Keratinocyte (primary cell): ENCODE measurements around the gene UNC13C. TPM values are rescaled to one million over a fixed set of nuclear protein-coding genes. Genes with fewer than 3 reads are reported as not detected.

ENCODE experiments used
- DNase-seq: peaks from one replicate; pipeline ENCODE4 v3.0.0-alpha.2; 2011; ENCODE audit warnings: low read depth, missing footprints, low spot score
- FAIRE-seq: peaks from 2 replicates; lab custom pipeline; 2011; peaks lifted over from hg19 to GRCh38; lab: Jason Lieb, UNC
- H2AFZ ChIP-seq: 2 replicates; pipeline ENCODE4 v1.6.0; 2012; ENCODE audit warnings: low read length, control low read depth, inconsistent platforms; ENCODE audit not compliant: control insufficient read depth
- H3K27ac ChIP-seq: 2 replicates; pipeline ENCODE4 v1.5.1; 2011; ENCODE audit warnings: low read length; ENCODE audit not compliant: control insufficient read depth, insufficient read depth
- H3K27me3 ChIP-seq: 3 replicates; pipeline ENCODE4 v1.6.0; 2011; ENCODE audit warnings: low read length; ENCODE audit not compliant: control insufficient read depth, insufficient read depth; ENCODE audit errors: extremely low read depth
- H3K36me3 ChIP-seq, 2 experiments: 2 replicates in 1 of 2; 3 replicates in 1 of 2; pipeline ENCODE4 v1.5.1; 2011; ENCODE audit warnings: low read length in 2 of 2, mild to moderate bottlenecking in 1 of 2; ENCODE audit not compliant: control insufficient read depth in 2 of 2, insufficient read depth in 2 of 2; ENCODE audit errors: extremely low read depth in 1 of 2
- H3K4me1 ChIP-seq: 3 replicates; pipeline ENCODE4 v1.5.1; 2011; ENCODE audit warnings: low read length; ENCODE audit not compliant: control insufficient read depth, insufficient read depth; ENCODE audit errors: extremely low read depth
- H3K4me2 ChIP-seq: 3 replicates; pipeline ENCODE4 v1.6.0; 2011; ENCODE audit warnings: low read depth, low read length; ENCODE audit not compliant: control insufficient read depth, insufficient read depth; ENCODE audit errors: extremely low read depth
- H3K4me3 ChIP-seq, 3 experiments: fragments of 200-600 bp in 1 of 3; sonication (generic) in 1 of 3; 2 replicates in 2 of 3; 3 replicates in 1 of 3; pipeline ENCODE4 v1.5.1; 2011 to 2016; ENCODE audit warnings: low read length in 3 of 3, mild to moderate bottlenecking in 3 of 3, control low read depth in 2 of 3, inconsistent platforms in 1 of 3, low read depth in 1 of 3, mixed read lengths in 1 of 3, mixed run types in 1 of 3, moderate library complexity in 1 of 3; ENCODE audit not compliant: control insufficient read depth in 2 of 3, insufficient read depth in 2 of 3; ENCODE audit errors: extremely low read depth in 1 of 3
- H3K79me2 ChIP-seq: 2 replicates; pipeline ENCODE4 v1.6.0; 2012; ENCODE audit warnings: low read length; ENCODE audit not compliant: control insufficient read depth, insufficient read depth
- H3K9ac ChIP-seq: 3 replicates; pipeline ENCODE4 v1.6.0; 2011; ENCODE audit warnings: low read length; ENCODE audit not compliant: control insufficient read depth, insufficient read depth; ENCODE audit errors: extremely low read depth
- H3K9me1 ChIP-seq: 3 replicates; pipeline ENCODE4 v1.6.0; 2011; ENCODE audit warnings: low read length; ENCODE audit not compliant: control insufficient read depth, insufficient read depth; ENCODE audit errors: extremely low read depth
- H3K9me3 ChIP-seq: 2 replicates; pipeline ENCODE4 v1.5.1; 2012; ENCODE audit warnings: low read depth, low read length; ENCODE audit not compliant: control insufficient read depth
- H4K20me1 ChIP-seq: 3 replicates; pipeline ENCODE4 v1.6.0; 2011; ENCODE audit warnings: low read length; ENCODE audit not compliant: control insufficient read depth, insufficient read depth; ENCODE audit errors: extremely low read depth
- EZH2 ChIP-seq: IDR thresholded peaks from one replicate; pipeline ENCODE4 v1.6.1; 2012; ENCODE audit warnings: inconsistent platforms, mild to moderate bottlenecking, low read length, moderate library complexity
- dilution Hi-C: fragments of 300-500 bp; cut with MboI; formaldehyde crosslinking; loops from one replicate; pipeline ENCODE4 v1.7.0; 2020; ENCODE audit warnings: low sequenced_read_pairs; ENCODE audit not compliant: extremely low pct_ligation_motif_present
- polyA plus RNA-seq, 5 experiments: library from polyadenylated mRNA; depleted of rRNA in 3 of 5; stranded (reverse) in 3 of 5; stranded (forward) in 1 of 5; unstranded in 1 of 5; fragments of >200 nt; gene quantifications; 1 replicate in 1 of 5; 2 replicates in 3 of 5; 3 replicates in 1 of 5; pipeline versions ENCODE4 v1.2.1 to v1.2.3, GENCODE V29; 2011 to 2012; ENCODE audit warnings: missing spikeins in 2 of 5, low read depth in 1 of 5, low replicate concordance in 1 of 5
- TF ChIP-seq, protein P1 (sequence below), 3 experiments: IDR thresholded peaks in 1 of 3; conservative IDR thresholded peaks in 1 of 3; optimal IDR thresholded peaks in 1 of 3; 2 replicates in 2 of 3; 3 replicates in 1 of 3; pipeline versions ENCODE3 to v1.5.1; 2011; ENCODE audit warnings: low read length in 3 of 3, mild to moderate bottlenecking in 3 of 3, moderate library complexity in 2 of 3, control low read depth in 1 of 3, inconsistent platforms in 1 of 3; ENCODE audit not compliant: insufficient read depth in 2 of 3; ENCODE audit errors: extremely low read depth in 1 of 3

UNC13C gene
- polyA plus RNA-seq, 1 donor (not counting 4 experiments of a cell fraction or from before 2014, with no cell fraction given): not detected

DNA sequence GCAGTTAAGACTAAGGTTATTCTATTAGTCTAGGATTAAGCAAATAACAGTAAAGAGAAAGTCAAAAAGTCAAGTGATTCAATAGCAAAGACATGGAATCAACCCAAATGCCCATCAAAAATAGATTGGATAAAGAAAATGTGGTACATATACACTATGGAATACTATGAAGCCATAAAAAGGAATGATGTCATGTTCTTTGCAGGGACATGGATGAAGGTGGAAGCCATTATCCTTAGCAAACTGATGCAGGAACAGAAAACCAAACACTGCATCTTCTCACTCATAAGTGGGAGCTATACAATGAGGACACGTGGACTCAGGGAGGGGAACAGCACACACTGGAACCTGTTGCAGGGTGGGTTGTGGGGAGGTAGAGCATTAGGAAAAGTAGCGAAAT lies 29.0 kb downstream of the UNC13C start:
- Histone ChIP-seq H3K36me3 (no peaks in the 10 kb centered on the region), H3K4me2 (no peak overlapping the region), H3K9me1 (no peaks in the 10 kb centered on the region), H4K20me1 (no peaks in the 10 kb centered on the region), H3K4me1 (no peaks in the 10 kb centered on the region), H2AFZ (no peak overlapping the region), H3K27ac (no peak overlapping the region), H3K9ac (no peak overlapping the region), H3K27me3 (no peaks in the 10 kb centered on the region), H3K9me3 (no peaks in the 10 kb centered on the region), H3K79me2 (no peaks in the 10 kb centered on the region), H3K4me3 (no peak overlapping the region)
- TF ChIP-seq, protein P1, sequence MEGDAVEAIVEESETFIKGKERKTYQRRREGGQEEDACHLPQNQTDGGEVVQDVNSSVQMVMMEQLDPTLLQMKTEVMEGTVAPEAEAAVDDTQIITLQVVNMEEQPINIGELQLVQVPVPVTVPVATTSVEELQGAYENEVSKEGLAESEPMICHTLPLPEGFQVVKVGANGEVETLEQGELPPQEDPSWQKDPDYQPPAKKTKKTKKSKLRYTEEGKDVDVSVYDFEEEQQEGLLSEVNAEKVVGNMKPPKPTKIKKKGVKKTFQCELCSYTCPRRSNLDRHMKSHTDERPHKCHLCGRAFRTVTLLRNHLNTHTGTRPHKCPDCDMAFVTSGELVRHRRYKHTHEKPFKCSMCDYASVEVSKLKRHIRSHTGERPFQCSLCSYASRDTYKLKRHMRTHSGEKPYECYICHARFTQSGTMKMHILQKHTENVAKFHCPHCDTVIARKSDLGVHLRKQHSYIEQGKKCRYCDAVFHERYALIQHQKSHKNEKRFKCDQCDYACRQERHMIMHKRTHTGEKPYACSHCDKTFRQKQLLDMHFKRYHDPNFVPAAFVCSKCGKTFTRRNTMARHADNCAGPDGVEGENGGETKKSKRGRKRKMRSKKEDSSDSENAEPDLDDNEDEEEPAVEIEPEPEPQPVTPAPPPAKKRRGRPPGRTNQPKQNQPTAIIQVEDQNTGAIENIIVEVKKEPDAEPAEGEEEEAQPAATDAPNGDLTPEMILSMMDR (optimal IDR thresholded peaks at IDR 0.05 in 1 of 3, IDR thresholded peaks at IDR 0.05 in 1 of 3, conservative IDR thresholded peaks at IDR 0.05 in 1 of 3; ENCODE audit: extremely low read depth in 1 of 3, insufficient read depth in 2 of 3, low read length in 3 of 3): no peak
- no peak for TF ChIP-seq EZH2
- dilution Hi-C loops: no loop called here
- DNase-seq (no peak), FAIRE-seq (no peak)

DNA sequence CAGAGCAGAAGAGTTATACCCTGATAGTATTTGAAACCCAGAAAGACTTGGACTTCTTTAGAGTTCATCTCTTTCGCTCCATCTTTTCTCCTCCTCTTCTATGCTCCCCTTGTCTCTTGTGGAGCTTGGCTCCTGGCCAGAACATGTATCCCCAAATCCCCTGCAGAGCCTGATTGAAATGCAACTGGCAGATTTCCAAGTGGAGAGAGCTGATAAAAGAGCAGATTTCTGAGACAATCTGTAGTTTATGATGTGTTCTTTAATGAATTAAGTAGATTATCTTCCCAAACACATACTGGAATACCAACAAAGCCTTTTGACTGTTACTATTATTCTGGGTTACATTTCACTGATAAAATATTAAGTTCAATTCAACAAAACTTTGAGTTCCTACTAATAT lies 33.4 kb downstream of the UNC13C start:
- Histone ChIP-seq H3K79me2 (no peaks in the 10 kb centered on the region), H3K9me3 (no peaks in the 10 kb centered on the region), H2AFZ (no peak overlapping the region), H3K9ac (no peak overlapping the region), H3K36me3 (no peaks in the 10 kb centered on the region), H3K9me1 (no peaks in the 10 kb centered on the region), H4K20me1 (no peaks in the 10 kb centered on the region), H3K27me3 (no peaks in the 10 kb centered on the region), H3K4me3 (no peak overlapping the region), H3K27ac (no peak overlapping the region), H3K4me1 (no peaks in the 10 kb centered on the region), H3K4me2 (no peak overlapping the region)
- TF ChIP-seq, protein P1 (optimal IDR thresholded peaks at IDR 0.05 in 1 of 3, IDR thresholded peaks at IDR 0.05 in 1 of 3, conservative IDR thresholded peaks at IDR 0.05 in 1 of 3; ENCODE audit: extremely low read depth in 1 of 3, insufficient read depth in 2 of 3, low read length in 3 of 3): no peak
- no peak for TF ChIP-seq EZH2
- DNase-seq: no peak
- no peak for FAIRE-seq
- dilution Hi-C loops: no loop called here
